ENCODE results near the gene IRF4. TPM values are rescaled to one million over a fixed set of nuclear protein-coding genes. Genes with fewer than 3 reads are reported as not detected.

Gene IRF4
- total RNA-seq, 1 donor from 2014 or later, result 1.3 TPM

GRCh38 chr6:385614-386013 lies 5.9 kb upstream of the IRF4 start:
- intact Hi-C loops (cut with DNase I), result no loop called here
- H3K9me3 ChIP-seq, result no peaks in the 10 kb centered on the region
- no peaks in the 10 kb centered on the region for H3K36me3 ChIP-seq
- H3K4me1 ChIP-seq, result no peaks in the 10 kb centered on the region
- H3K27me3 ChIP-seq, result no peaks in the 10 kb centered on the region
- no peak overlapping the region for H3K27ac ChIP-seq
- TF ChIP-seq CTCF (IDR thresholded peaks at IDR 0.05), result no peak
- DNase-seq (ENCODE audit: low spot score in 2 of 2), result peak in 1 of 2 donors; percentile 45
- no peak overlapping the region for H3K4me3 ChIP-seq

- DNase-seq (ENCODE audit: low spot score in 2 of 2), result peak in 1 of 2 donors; percentile 31
These were observed 4.8 kb upstream of the IRF4 start for GRCh38 chr6:386688-387266.

DNA sequence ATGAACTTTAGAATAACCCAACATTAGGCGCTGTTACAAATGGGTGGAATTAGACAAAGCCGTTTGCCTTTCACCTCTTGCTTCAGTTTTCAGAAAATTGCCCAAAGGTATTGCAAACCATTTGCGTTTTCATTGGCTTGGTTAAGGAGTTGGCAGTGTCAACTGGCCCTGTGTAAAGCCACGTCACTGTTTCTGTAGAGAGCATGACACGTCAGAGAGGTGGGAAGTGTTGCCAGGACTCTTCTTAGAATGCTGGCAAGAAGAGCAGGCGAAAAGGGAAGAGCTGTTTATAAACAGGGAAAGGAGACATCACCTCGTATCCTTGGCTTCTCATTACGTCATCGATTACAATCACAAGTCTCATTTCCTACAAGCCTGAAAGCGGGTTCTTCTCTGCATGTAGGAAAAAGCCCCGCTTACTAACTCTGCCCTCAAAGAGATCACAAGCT lies 4.2 kb upstream of the IRF4 start:
- H3K9me3 ChIP-seq, result no peaks in the 10 kb centered on the region
- no peak overlapping the region for H3K27ac ChIP-seq
- no peaks in the 10 kb centered on the region for H3K36me3 ChIP-seq
- peak in 1 of 2 donors; percentile 37 for DNase-seq (ENCODE audit: low spot score in 2 of 2)
- intact Hi-C loops (cut with DNase I), result no loop called here
- H3K4me3 ChIP-seq, result no peak overlapping the region
- no peak for TF ChIP-seq CTCF (IDR thresholded peaks at IDR 0.05)
- no peaks in the 10 kb centered on the region for H3K4me1 ChIP-seq
- peaks cover 8% of the 10 kb centered on the region for H3K27me3 ChIP-seq

More at GRCh38 chr6:386688-387266, 4.8 kb upstream of the IRF4 start:
- intact Hi-C loops (cut with DNase I), result no loop called here
- Histone ChIP-seq H3K9me3 (no peaks in the 10 kb centered on the region), H3K4me1 (no peaks in the 10 kb centered on the region), H3K27me3 (peaks cover 2% of the 10 kb centered on the region), H3K36me3 (no peaks in the 10 kb centered on the region), H3K27ac (no peak overlapping the region), H3K4me3 (no peak overlapping the region)
- TF ChIP-seq CTCF (IDR thresholded peaks at IDR 0.05), result no peak

DNA sequence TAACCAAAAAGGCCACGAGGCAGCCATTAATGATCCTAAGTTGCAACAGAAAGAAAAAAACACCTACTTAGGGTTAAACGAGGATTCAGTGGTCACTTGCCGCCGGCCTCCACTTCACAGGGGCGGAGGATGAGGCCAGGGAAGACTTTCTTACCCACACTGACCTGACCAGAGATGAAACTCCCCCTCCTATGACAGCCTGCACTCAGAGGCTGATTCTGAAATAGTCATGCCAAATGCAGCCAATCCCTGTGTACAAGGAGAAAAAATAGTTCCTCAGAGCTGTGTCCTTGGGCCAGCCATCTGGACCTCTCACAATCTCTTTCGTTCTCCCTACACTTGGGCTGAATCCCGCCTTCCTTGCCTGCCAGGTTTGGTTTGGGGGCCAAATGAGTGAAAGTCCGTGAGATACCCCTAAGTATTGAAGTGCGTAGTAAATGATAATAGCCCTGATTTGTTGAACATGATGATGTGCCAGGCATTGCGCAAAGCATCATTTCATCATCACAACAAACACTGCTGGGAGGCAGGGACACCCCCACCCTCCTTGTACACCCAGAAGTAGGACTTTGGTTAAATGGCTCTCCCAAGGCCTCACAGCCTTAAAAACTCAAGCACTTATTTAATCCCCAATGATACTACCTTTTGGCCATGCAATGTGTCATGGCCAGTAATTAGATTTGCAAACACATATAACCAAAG lies 3.2 kb upstream of the IRF4 start:
- Histone ChIP-seq H3K36me3 (no peaks in the 10 kb centered on the region), H3K4me1 (peaks cover 0 to 6% of the 10 kb centered on the region in 2 donors), H3K9me3 (no peaks in the 10 kb centered on the region), H3K27ac (no peak overlapping the region), H3K27me3 (peaks cover 10% of the 10 kb centered on the region), H3K4me3 (no peak overlapping the region)
- TF ChIP-seq CTCF (IDR thresholded peaks at IDR 0.05), result no peak
- peak in 1 of 2 donors; percentile 44 for DNase-seq (ENCODE audit: low spot score in 2 of 2)
- intact Hi-C loops (cut with DNase I), result no loop called here

DNA sequence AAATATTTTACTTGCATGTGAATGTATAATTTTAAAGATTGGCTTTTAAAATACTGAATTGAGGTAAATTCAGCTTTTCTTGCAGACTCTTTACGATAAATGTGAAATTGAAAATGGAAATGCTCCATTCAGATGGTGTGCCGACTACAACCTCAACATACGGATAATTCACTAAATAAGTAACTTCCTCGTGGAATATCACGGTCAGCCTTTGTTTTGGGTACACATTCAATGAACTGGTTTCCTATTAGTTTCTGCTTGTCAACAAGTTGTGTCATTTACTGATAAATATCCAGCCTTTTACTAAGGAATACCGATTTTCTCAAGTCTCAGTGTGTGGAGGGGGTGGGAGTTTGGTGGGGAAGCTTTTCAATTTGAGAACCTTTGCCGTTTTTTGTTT lies 2.4 kb upstream of the IRF4 start:
- peaks cover 0 to 6% of the 10 kb centered on the region in 2 donors for H3K4me1 ChIP-seq
- H3K36me3 ChIP-seq, result no peaks in the 10 kb centered on the region
- H3K27ac ChIP-seq, result no peak overlapping the region
- DNase-seq (ENCODE audit: low spot score in 2 of 2), result no peak
- no peak overlapping the region for H3K4me3 ChIP-seq
- H3K9me3 ChIP-seq, result no peaks in the 10 kb centered on the region
- no peak for TF ChIP-seq CTCF (IDR thresholded peaks at IDR 0.05)
- intact Hi-C loops (cut with DNase I), result no loop called here
- peaks cover 10% of the 10 kb centered on the region for H3K27me3 ChIP-seq
